Activated CD4-positive, alpha-beta T cell treated with anti-CD3 and anti-CD28 coated beads, Interleukin-2, Interleukin-6, amounts not matched to agents 100 ng/mL and 50 ng/mL, durations not matched to agents 16 hours and 8 hours (primary cell): Measurements from ENCODE around the gene MC1R.

Source experiments
- DNase-seq: peaks from one replicate; pipeline ENCODE4 v3.0.0-alpha.2; 2020

The MC1R gene

DNA sequence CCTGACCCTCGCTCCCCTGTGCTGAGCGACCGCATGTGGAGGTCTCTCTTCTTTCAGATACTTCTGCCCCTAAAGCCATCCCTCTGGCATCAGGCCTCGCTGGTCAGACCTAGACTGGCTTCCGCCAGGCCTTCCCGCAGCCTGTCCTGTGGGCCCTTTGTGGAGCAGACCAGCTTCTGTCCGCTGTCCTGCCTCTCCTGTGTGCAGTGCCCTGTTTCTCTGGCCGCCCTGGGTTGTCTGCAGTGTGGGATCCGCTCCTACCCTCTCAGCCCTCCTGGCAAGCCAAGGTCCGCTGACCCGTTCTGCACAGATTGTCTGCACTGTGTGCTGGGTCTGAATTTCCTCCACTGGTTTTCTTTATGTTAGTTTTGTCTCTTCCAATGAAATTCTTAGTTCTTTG is 21.5 kb upstream of the MC1R start:
- DNase-seq: no peak

DNA sequence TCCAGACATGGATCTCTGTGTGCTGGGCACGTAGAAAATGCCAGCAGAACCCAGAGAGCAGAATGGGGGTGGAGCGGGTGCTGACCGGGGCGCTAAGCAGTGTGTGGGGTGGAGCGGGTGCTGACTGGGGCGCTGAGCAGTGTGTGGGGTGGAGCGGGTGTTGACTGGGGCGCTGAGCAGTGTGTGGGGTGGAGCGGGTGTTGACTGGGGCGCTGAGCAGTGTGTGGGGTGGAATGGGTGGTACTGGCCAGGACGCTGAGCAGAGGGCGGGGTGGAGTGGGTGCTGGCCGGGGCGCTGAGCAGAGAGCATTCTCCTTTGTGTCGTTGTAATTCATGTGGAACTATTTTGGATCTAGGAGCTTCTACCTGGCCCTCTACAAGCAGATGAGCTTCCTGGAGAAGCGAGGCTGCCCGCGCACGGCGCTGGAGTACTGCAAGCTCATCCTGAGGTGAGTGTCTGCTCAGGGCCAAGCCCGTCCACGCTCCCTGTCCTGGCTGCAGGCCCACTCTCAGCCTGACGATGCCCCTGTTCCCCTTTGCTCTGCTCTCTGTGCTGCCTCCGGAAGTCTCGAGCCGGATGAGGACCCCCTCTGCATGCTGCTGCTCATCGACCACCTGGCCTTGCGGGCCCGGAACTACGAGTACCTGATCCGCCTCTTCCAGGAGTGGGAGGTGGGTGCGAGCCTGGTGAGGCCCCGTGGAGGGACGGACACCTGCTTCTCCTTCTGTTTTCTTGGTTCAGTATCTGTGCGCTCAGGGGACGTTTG is 20.3 kb upstream of the MC1R start:
- DNase-seq: no peak

DNA sequence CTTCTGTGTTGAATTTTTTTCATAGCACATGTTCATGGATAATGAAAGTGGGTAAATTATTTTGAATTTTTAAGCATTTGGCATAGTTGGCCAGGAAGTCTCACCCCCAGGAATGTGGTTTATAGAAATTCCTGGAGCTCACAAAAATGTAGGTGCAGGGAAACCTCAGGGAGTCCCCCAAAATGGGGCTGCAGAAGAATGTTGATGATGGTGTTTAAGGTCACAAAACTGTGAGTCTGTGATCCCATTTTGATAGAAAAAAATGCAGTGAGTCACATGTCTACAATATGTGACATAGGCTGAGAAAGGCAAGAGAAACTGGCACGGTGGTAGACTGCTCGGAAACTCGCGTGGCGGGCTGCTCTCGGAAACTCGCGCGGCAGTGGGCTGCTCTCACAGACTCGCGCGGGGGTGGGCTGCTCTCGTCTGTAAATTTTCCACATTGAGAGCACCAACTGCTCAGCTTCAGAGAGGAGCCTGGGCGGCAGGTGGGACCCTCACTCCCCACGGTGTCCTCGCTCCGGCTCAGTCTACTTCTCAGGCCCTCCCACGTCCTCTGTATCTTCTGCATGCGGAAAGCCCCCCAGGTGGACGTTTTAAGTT is 18.7 kb upstream of the MC1R start:
- DNase-seq: no peak

- no peak for DNase-seq
Measured at GRCh38 chr16:89900885-89901284, 17.8 kb upstream of the MC1R start.

GRCh38 chr16:89902980-89903379 is 15.7 kb upstream of the MC1R start:
- no peak for DNase-seq

DNA sequence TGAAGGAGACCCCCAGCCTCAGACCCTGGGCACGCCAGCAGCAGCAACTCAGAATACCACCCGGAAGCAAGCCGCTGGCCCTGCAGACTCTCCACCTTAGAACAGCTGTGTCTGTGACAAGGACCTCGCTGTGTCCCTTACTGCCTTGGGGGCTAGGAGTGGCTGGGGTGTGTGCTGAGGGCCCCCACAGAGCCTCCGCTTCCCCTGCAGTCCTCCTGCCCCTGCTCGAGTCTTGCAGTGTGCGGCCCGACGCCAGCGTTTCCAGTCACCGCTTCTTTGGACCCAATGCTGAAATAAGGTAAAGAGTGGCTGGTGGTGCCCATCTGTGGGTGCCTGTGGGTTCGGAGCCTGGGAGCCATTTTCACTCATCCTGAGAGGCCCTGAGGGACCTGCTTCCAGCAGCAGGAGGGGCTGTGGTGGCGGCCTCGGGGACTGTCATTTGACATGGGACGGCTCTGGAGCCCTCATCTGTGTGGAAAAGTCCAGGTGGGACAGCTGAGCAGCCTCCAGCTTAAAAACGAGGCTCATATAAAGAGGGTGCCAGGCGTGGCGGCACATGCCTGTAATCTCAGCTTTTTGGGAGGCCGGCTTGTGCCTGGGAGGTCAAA is 14.7 kb upstream of the MC1R start:
- no peak for DNase-seq

GRCh38 chr16:89904606-89905510 is 13.8 kb upstream of the MC1R start:
- DNase-seq: no peak

DNA sequence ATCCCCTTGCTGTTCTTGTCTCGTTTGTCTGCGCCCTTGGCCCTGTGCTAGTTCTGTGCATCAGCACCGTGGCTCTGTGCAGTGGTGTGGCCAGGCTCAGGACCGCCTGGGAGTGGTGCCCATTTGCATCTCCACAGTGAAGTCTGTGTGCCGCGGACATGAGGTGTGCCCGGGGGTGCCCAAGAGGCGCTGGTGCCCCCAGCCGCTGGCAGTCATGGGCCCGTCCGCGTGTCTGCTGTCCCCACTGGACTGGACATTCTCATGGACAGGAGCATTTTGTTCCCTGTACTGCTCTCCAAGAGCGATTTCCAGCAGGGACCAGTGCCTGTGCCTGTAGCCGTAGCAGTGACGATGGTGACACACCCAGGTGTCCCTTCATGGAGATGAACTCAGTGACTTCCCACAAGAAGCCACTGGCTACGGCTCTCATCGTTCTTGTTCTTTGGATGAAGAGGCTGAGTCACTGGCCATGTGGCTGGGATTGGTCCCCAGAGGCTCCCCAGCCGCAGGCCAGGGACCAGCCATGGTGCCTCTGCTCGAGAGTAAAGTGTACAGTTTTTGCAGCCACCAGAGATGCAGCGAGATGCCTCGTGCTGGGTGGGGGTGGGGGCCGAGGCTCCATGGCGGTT is 13.0 kb upstream of the MC1R start:
- DNase-seq: no peak

DNA sequence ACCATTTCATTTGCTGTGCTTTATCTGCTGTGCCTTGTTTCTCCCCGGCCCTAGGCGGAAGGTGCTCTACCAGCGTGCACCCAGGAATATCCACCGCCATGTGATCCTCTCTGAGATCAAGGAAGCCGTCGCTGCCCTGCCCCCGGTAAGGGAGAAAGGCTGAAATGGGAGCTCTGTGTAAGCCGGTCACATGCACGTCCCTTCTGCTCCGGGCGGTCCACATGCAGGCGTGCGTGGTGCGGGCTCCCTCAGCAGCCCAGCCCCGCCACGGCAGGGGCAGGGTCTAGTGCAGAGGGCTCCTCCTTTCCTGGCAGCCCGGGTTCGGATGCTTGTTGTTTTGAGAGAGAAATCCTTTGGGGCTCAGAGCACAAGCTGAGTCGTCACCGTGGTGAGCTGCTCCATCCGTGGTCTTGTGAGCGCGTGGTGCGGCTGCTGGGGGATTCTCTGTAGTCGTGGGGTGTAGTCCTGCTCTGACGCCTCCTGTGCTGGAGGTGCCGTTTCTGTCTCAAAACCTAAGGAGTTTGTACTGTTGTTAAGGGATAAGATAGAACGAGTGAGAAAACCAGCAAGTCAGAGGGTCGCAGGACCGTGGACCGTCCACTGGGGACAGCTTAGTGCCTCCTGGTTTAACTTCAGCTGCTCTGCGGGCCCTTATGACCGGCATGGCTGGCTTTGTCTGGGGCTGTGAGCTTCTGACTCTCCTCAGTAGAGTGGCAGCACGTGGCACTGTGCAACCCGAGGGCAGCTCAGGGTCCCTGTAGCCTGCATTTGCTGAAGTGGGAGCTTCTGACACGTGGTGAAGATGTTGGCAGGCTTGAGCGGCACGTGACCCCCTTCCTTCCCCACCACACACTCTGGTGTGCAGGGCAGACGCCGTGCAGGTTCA is 12.3 kb upstream of the MC1R start:
- DNase-seq: no peak

GRCh38 chr16:89907055-89907814 is 11.4 kb upstream of the MC1R start:
- no peak for DNase-seq

GRCh38 chr16:89908236-89908635 is 10.4 kb upstream of the MC1R start:
- no peak for DNase-seq

DNA sequence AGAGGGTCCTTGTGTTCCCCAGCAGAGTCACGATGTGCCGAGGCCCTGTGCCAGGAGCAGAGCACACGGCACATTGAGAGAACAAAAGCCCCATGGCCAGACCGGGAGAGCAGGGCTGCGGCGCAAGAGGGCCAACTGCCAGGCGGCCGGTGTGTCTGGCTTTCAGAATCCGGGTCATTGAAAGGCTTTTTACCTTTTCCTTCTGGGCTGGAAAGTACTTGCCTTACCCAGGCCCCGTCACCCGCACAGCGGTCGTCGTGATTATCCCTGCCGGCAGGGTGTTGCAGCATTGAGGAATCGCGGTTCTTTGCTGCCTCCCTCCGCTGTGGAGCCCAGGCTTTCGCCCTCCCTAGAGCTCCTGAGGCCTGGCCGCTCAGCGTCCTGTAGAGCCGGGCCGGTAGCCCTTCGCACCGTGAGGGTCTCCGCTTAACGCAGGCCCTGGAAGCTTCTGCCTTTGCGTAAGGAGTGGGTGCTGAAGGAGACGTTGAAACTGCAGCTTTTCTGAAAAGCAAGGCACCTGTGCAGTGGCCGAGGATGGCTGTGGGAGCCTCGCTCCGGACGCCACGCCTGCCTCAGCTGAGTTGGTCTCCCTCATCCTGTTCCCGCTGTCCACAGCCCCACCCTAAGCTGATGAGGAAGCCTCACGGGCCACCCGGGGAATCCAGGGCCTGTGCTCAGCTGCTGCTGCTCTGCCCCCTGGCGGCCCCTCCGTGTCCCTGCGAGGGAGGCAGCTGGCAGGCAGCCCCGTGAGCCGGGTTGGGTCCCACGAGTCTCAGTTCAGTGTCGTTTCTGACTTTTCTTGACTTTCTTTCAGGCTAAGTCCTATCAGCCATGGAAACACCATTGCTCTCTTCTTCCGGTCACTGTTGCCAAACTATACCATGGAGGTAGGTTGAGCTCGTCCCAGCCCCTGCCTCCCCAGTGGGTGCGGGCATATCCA is 8.6 kb upstream of the MC1R start:
- DNase-seq: peak; percentile 74

- DNase-seq: no peak
Measured at GRCh38 chr16:89910717-89911354, 7.8 kb upstream of the MC1R start.

- DNase-seq: no peak
Measured at GRCh38 chr16:89911375-89911774, 7.3 kb upstream of the MC1R start.

DNA sequence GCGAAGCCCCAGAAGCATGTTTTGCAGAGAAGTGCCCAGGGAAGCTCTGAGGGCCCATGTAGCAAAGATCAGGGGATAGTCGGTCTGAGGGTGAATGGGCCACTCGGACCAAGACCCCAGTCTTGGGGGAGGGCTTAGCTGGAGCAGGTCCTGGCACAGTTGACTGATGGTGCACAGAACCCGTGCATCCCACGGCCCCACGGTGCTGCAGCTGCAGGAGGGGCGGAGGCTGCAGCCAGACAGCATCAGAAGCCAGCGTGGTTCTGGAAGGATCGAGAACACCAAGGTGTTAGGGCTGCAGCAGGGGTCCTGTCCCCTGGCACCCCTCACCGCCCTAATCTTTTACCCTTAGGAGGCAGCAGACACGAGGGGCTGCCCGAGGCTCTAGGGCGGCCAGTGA is 6.5 kb upstream of the MC1R start:
- DNase-seq: no peak

GRCh38 chr16:89912627-89913026 is 6.0 kb upstream of the MC1R start:
- DNase-seq: no peak

DNA sequence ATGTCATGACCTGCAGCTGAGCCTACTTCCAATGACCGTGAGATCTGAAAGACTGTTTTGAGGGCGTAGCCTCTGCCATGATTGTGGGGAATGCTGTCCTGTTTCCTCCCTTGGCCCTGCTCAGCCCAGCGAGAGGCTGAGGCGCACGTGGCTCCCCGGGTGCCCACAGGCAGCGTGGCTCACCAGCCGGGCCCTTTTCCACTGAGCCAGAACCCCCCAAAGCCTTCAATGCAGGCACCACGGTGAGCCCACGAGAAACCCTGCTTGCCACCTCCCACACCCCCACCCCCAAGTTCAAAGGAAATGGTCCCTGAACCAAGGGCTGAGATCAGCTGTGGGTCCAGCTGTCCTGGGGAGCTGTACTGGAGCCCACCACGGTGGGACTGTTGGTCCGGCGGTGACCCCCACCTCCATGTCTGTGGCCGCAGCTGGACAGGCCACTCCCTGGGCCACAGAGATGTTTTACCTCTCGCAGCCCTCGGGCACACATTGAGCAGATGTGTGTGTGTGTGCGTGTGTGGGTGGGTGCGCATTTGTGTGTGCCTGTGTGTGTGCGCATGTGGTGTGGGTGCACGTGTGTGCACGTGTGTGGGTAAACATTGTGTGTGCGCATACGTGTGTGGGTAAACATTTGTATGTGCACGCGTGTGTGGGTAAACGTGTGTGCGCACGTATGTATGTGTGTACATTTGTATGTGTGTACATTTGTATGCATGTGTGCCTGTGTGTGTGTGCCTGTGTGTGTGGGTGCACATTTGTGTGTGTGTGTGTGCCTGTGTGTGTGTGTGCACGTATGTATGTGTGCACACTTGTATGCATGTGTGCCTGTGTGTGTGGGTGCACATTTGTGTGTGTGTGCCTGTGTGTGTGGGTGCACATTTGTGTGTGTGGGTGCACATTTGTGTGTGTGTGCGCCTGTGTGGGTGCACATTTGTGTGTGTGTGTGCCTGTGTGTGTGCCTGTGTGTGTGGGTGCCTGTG is 5.0 kb upstream of the MC1R start:
- no peak for DNase-seq
